Thoracic aorta (tissue), 2 donors: ENCODE results near the gene SEC14L5. TPM values are rescaled to one million over a fixed set of nuclear protein-coding genes. Genes with fewer than 3 reads are reported as not detected.

ENCODE experiments used
- ATAC-seq: fragments of 150-250 bp; one replicate; pipeline ENCODE4 v1.8.0; 2017; ENCODE audit warnings: low read depth; ENCODE audit not compliant: insufficient number of reproducible peaks, low FRiP score
- DNase-seq: peaks from one replicate; pipeline ENCODE4 v3.0.0-alpha.2; 2020; ENCODE audit warnings: low spot score
- H3K27ac ChIP-seq, 2 donors: fragments of 200-600 bp; sonication (generic); 1 replicate in 1 of 2; 2 replicates in 1 of 2; pipeline ENCODE4 v1.5.1; 2016; ENCODE audit warnings: mild to moderate bottlenecking in 2 of 2, moderate library complexity in 2 of 2
- H3K27me3 ChIP-seq: fragments of 200-600 bp; sonication (generic); replicated peaks from 2 replicates; pipeline ENCODE4 v1.6.0; 2016; ENCODE audit warnings: mild to moderate bottlenecking; ENCODE audit not compliant: insufficient read depth
- H3K36me3 ChIP-seq: fragments of 200-600 bp; sonication (generic); one replicate; pipeline ENCODE4 v1.5.1; 2016
- H3K4me1 ChIP-seq, 2 donors: fragments of 200-600 bp; sonication (generic); 1 replicate in 1 of 2; 2 replicates in 1 of 2; pipeline versions ENCODE4 v1.5.1 to v1.6.0; 2016; ENCODE audit warnings: low read depth in 2 of 2, mild to moderate bottlenecking in 1 of 2; ENCODE audit not compliant: control insufficient read depth in 1 of 2
- H3K4me3 ChIP-seq: fragments of 200-600 bp; sonication (generic); 2 replicates; pipeline ENCODE4 v1.5.1; 2016; ENCODE audit warnings: mild to moderate bottlenecking
- H3K9me3 ChIP-seq: fragments of 200-600 bp; sonication (generic); 2 replicates; pipeline ENCODE4 v1.5.1; 2016
- total RNA-seq, 2 donors: library from RNA; depleted of rRNA; stranded (reverse); fragments of >200 nt; gene quantifications; one replicate each; pipeline versions ENCODE4 v1.1.0 to v1.2.3, GENCODE V29; 2016
- TF ChIP-seq, protein P1 (sequence below): fragments of 200-600 bp; sonication (generic); IDR thresholded peaks from one replicate; pipeline ENCODE4 v1.5.1; 2019; ENCODE audit warnings: antibody characterized with exemption

SEC14L5 gene
- total RNA-seq, 2 donors from 2014 or later, result 0.92 to 4.6 TPM

GRCh38 chr16:5007256-5007655 is 49.1 kb downstream of the SEC14L5 start:
- Histone ChIP-seq H3K27me3 (no peaks in the 10 kb centered on the region), H3K4me3 (no peak overlapping the region), H3K36me3 (no peaks in the 10 kb centered on the region), H3K27ac (no peak overlapping the region), H3K4me1 (no peaks in the 10 kb centered on the region), H3K9me3 (no peaks in the 10 kb centered on the region)
- TF ChIP-seq, protein P1, sequence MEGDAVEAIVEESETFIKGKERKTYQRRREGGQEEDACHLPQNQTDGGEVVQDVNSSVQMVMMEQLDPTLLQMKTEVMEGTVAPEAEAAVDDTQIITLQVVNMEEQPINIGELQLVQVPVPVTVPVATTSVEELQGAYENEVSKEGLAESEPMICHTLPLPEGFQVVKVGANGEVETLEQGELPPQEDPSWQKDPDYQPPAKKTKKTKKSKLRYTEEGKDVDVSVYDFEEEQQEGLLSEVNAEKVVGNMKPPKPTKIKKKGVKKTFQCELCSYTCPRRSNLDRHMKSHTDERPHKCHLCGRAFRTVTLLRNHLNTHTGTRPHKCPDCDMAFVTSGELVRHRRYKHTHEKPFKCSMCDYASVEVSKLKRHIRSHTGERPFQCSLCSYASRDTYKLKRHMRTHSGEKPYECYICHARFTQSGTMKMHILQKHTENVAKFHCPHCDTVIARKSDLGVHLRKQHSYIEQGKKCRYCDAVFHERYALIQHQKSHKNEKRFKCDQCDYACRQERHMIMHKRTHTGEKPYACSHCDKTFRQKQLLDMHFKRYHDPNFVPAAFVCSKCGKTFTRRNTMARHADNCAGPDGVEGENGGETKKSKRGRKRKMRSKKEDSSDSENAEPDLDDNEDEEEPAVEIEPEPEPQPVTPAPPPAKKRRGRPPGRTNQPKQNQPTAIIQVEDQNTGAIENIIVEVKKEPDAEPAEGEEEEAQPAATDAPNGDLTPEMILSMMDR, result no peak
- no peak for DNase-seq
- ATAC-seq, result no peak

- no peak for DNase-seq
- Histone ChIP-seq H3K36me3 (no peaks in the 10 kb centered on the region), H3K27ac (no peak overlapping the region), H3K4me1 (no peaks in the 10 kb centered on the region), H3K4me3 (no peak overlapping the region), H3K9me3 (no peaks in the 10 kb centered on the region), H3K27me3 (no peaks in the 10 kb centered on the region)
- TF ChIP-seq, protein P1, result no peak
- ATAC-seq, result no peak
Measured at GRCh38 chr16:5008311-5008731, 50.2 kb downstream of the SEC14L5 start.

- Histone ChIP-seq H3K4me1 (no peaks in the 10 kb centered on the region), H3K27me3 (no peaks in the 10 kb centered on the region), H3K4me3 (no peak overlapping the region), H3K9me3 (no peaks in the 10 kb centered on the region), H3K36me3 (no peaks in the 10 kb centered on the region), H3K27ac (no peak overlapping the region)
- no peak for DNase-seq
- no peak for ATAC-seq
- TF ChIP-seq, protein P1, result no peak
Measured at GRCh38 chr16:5010576-5011329, 52.6 kb downstream of the SEC14L5 start.

- H3K27me3 ChIP-seq, result no peaks in the 10 kb centered on the region
- no peak overlapping the region for H3K4me3 ChIP-seq
- H3K27ac ChIP-seq, result no peak overlapping the region
- H3K4me1 ChIP-seq, result no peaks in the 10 kb centered on the region
- TF ChIP-seq, protein P1, result no peak
- H3K9me3 ChIP-seq, result no peaks in the 10 kb centered on the region
- DNase-seq, result no peak
- no peak for ATAC-seq
- no peaks in the 10 kb centered on the region for H3K36me3 ChIP-seq
Measured at GRCh38 chr16:5011637-5012036, 53.5 kb downstream of the SEC14L5 start.

GRCh38 chr16:5012887-5013286 is 54.8 kb downstream of the SEC14L5 start:
- TF ChIP-seq, protein P1, result no peak
- Histone ChIP-seq H3K36me3 (no peaks in the 10 kb centered on the region), H3K27ac (no peak overlapping the region), H3K4me1 (no peaks in the 10 kb centered on the region), H3K9me3 (no peaks in the 10 kb centered on the region), H3K27me3 (no peaks in the 10 kb centered on the region), H3K4me3 (no peak overlapping the region)
- DNase-seq (no peak), ATAC-seq (no peak)
